Stimulated activated CD4-positive, alpha-beta T cell treated with anti-CD3 and anti-CD28 coated beads, TNF-alpha, amount 100 ng/mL, for 24 hours (primary cell): Measurements from ENCODE around the gene DCST1.

ENCODE experiments used
- DNase-seq, 3 experiments: peaks; one replicate each; pipeline ENCODE4 v3.0.0-alpha.2; 2020; ENCODE audit warnings: low read depth in 3 of 3

DCST1 gene

GRCh38 chr1:155013632-155014031, 20.0 kb upstream of the DCST1 start:
- no peak for DNase-seq

- no peak for DNase-seq
Measured at GRCh38 chr1:155014709-155015508, 18.7 kb upstream of the DCST1 start.

- no peak for DNase-seq
Measured at GRCh38 chr1:155015527-155016230, 17.9 kb upstream of the DCST1 start.

- DNase-seq = no peak
Measured at GRCh38 chr1:155016231-155016831, 17.3 kb upstream of the DCST1 start.

- DNase-seq = peak; percentile 82 to 92 (median 85)
Measured at GRCh38 chr1:155017041-155017945, 16.3 kb upstream of the DCST1 start.

- DNase-seq = no peak
Measured at GRCh38 chr1:155017946-155018316, 15.7 kb upstream of the DCST1 start.

GRCh38 chr1:155018617-155019348, 14.8 kb upstream of the DCST1 start:
- DNase-seq = no peak

- DNase-seq = no peak
Measured at GRCh38 chr1:155019377-155020245, 14.0 kb upstream of the DCST1 start.

GRCh38 chr1:155022136-155022926, 11.3 kb upstream of the DCST1 start:
- no peak for DNase-seq

- DNase-seq = no peak
Measured at GRCh38 chr1:155022927-155023236, 10.7 kb upstream of the DCST1 start.

- DNase-seq = no peak
Measured at GRCh38 chr1:155023627-155024026, 10.0 kb upstream of the DCST1 start.

- no peak for DNase-seq
Measured at GRCh38 chr1:155024315-155024714, 9.3 kb upstream of the DCST1 start.

GRCh38 chr1:155026154-155026553, 7.5 kb upstream of the DCST1 start:
- DNase-seq = no peak

- DNase-seq = no peak
Measured at GRCh38 chr1:155026588-155026987, 7.0 kb upstream of the DCST1 start.

- DNase-seq = no peak
Measured at GRCh38 chr1:155029513-155030242, 3.9 kb upstream of the DCST1 start.

- no peak for DNase-seq
Measured at GRCh38 chr1:155030243-155030795, 3.3 kb upstream of the DCST1 start.

GRCh38 chr1:155030899-155031298, 2.7 kb upstream of the DCST1 start:
- DNase-seq = no peak

GRCh38 chr1:155032886-155033285, 738 bp upstream of the DCST1 start:
- DNase-seq = no peak
